ENCODE data around the gene SLCO3A1.

SLCO3A1 gene

DNA sequence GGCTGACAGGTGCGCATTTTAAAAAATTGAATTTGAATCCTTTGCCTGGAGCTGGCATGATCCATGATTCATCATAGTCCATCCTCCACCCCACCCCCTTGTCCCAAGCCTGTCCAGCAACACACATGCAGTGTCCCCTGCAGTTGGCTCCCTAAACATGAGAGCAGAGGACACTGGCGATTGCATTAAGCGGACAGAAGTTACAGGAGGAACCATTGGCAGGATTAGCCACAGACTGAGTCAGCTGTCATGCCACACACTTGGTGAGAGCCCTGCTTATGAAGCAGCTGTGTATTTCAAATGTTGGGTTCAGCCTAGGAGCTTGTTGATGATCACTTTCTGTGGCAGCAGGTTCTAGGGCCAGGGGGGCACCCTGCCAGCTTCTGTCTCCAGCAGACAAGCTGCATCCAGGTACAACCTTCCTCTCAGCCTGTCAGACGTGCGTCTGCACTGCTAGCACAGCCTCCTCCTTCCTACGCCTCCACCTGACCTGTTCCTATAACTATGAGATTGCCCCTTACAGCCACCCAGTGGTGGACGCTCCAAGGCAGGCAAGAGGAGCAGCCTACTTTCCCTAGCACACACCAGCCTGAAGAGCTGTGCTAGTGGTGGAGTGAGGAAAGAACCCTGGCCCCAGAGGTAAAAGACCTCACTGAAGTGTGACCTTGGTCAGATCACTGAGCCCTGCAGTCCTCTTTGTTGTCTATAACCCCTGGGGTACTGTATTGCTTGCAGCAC lies 121.9 kb downstream of the SLCO3A1 start:
- TF ChIP-seq CTCF (IDR thresholded peaks at IDR 0.05; ENCODE audit: extremely low read depth, insufficient read depth, missing control alignments) = no peak
- DNase-seq (ENCODE audit: low spot score) = no peak
- in situ Hi-C loops (cut with MboI; ENCODE audit: low pct_unique_long_range_greater_than_20kb, low sequenced_read_pairs, unreplicated experiment) = no loop called here

- TF ChIP-seq CTCF (IDR thresholded peaks at IDR 0.05; ENCODE audit: extremely low read depth, insufficient read depth, missing control alignments) = no peak
- DNase-seq (ENCODE audit: low spot score) = no peak
- in situ Hi-C loops (cut with MboI; ENCODE audit: low pct_unique_long_range_greater_than_20kb, low sequenced_read_pairs, unreplicated experiment) = no loop called here
These were observed 123.5 kb downstream of the SLCO3A1 start for GRCh38 chr15:91976966-91977365.

- DNase-seq (ENCODE audit: low spot score) = no peak
- in situ Hi-C loops (cut with MboI; ENCODE audit: low pct_unique_long_range_greater_than_20kb, low sequenced_read_pairs, unreplicated experiment) = no loop called here
- no peak for TF ChIP-seq CTCF (IDR thresholded peaks at IDR 0.05; ENCODE audit: extremely low read depth, insufficient read depth, missing control alignments)
These were observed 127.2 kb downstream of the SLCO3A1 start for GRCh38 chr15:91980502-91981267.

GRCh38 chr15:91981821-91982800 lies 128.6 kb downstream of the SLCO3A1 start:
- in situ Hi-C loops (cut with MboI; ENCODE audit: low pct_unique_long_range_greater_than_20kb, low sequenced_read_pairs, unreplicated experiment) = no loop called here
- no peak for TF ChIP-seq CTCF (IDR thresholded peaks at IDR 0.05; ENCODE audit: extremely low read depth, insufficient read depth, missing control alignments)
- no peak for DNase-seq (ENCODE audit: low spot score)

GRCh38 chr15:91983729-91984340 lies 130.3 kb downstream of the SLCO3A1 start:
- in situ Hi-C loops (cut with MboI; ENCODE audit: low pct_unique_long_range_greater_than_20kb, low sequenced_read_pairs, unreplicated experiment) = no loop called here
- DNase-seq (ENCODE audit: low spot score) = no peak
- no peak for TF ChIP-seq CTCF (IDR thresholded peaks at IDR 0.05; ENCODE audit: extremely low read depth, insufficient read depth, missing control alignments)

GRCh38 chr15:91985297-91985696 lies 131.8 kb downstream of the SLCO3A1 start:
- no peak for TF ChIP-seq CTCF (IDR thresholded peaks at IDR 0.05; ENCODE audit: extremely low read depth, insufficient read depth, missing control alignments)
- DNase-seq (ENCODE audit: low spot score) = no peak
- in situ Hi-C loops (cut with MboI; ENCODE audit: low pct_unique_long_range_greater_than_20kb, low sequenced_read_pairs, unreplicated experiment) = no loop called here

Data from GM13977 (cell line).